Measurements from ENCODE around the gene IMPDH1.

GRCh38 chr7:128385988-128386925, 23.5 kb downstream of the IMPDH1 start:
- TF ChIP-seq EZH2 (IDR thresholded peaks at IDR 0.05; ENCODE audit: borderline replicate concordance, low read length), result no peak
- TF ChIP-seq CTCF (conservative IDR thresholded peaks at IDR 0.05 in 1 of 2, IDR thresholded peaks at IDR 0.05 in 1 of 2; ENCODE audit: extremely low read depth in 1 of 2, insufficient read depth in 1 of 2, low read depth in 1 of 2, low read length in 2 of 2), result no peak
